ENCODE results near the gene RIMBP2.

DNA sequence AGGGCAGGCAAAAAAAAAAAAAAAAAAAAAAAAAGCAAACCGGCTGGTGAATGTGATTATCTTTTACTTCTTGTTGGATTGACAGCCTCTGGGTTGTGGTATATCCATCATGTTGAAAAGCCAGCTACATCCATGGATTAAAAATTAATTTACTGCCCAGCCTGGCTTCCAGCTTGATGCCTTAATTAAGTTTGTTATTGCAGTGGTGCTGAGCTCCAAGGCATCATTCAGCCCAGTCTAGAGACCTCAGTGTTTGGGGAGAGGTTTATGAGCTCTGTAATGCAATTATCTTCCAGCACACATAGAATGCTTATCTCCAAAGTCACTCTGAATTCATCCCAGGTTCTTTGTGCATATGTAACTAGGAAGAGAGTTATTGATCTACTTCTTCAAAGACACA lies 114.8 kb downstream of the RIMBP2 start:
- TF ChIP-seq, protein P1, sequence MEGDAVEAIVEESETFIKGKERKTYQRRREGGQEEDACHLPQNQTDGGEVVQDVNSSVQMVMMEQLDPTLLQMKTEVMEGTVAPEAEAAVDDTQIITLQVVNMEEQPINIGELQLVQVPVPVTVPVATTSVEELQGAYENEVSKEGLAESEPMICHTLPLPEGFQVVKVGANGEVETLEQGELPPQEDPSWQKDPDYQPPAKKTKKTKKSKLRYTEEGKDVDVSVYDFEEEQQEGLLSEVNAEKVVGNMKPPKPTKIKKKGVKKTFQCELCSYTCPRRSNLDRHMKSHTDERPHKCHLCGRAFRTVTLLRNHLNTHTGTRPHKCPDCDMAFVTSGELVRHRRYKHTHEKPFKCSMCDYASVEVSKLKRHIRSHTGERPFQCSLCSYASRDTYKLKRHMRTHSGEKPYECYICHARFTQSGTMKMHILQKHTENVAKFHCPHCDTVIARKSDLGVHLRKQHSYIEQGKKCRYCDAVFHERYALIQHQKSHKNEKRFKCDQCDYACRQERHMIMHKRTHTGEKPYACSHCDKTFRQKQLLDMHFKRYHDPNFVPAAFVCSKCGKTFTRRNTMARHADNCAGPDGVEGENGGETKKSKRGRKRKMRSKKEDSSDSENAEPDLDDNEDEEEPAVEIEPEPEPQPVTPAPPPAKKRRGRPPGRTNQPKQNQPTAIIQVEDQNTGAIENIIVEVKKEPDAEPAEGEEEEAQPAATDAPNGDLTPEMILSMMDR (IDR thresholded peaks at IDR 0.05): no peak
- TF ChIP-seq POLR2A (IDR thresholded peaks at IDR 0.05) (no peak), POLR2AphosphoS5 (IDR thresholded peaks at IDR 0.05; ENCODE audit: insufficient read depth in 1 of 2, low read depth in 1 of 2) (no peak)

Data from vagina (tissue), 2 donors.